Measurements from ENCODE around the gene DTX1. TPM values are rescaled to one million over a fixed set of nuclear protein-coding genes. Genes with fewer than 3 reads are reported as not detected.

DTX1 gene
- total RNA-seq, 4 donors from 2014 or later = 2.4 to 8.6 (median 3.1) TPM

DNA sequence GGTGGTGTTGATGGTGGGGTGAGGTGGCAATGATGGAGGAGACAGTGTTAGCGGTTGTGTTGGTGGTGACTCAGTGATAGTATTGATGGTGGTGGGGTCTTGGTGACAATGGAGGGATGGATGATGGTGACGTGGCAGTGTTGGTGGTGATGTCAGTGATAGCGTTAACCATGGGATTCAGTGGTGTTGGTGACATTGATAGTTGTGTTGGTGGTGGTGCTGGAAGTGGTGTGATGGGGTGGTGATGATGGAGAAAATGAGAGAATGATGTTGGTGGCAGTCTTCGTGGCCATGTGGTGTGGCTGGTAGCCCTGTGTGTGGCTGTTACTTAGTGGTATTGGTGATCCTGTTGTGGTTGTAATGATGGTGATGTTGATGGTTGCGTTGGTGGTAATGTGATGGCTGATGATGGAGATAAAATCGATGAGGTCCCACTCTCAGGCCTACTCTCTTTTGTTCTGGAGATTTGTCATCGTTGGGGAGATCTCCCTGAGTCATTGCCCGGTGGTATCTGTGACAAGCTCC is 2.6 kb downstream of the DTX1 start:
- H3K27ac ChIP-seq = no peak overlapping the region
- H3K36me3 ChIP-seq = no peaks in the 10 kb centered on the region
- TF ChIP-seq CTCF (IDR thresholded peaks at IDR 0.05) (no peak), POLR2A (IDR thresholded peaks at IDR 0.05) (no peak)
- DNase-seq = no peak
- H3K9me3 ChIP-seq = no peaks in the 10 kb centered on the region
- intact Hi-C loops (cut with DNase I; ENCODE audit: low total_unique reads) = no loop called here
- H3K27me3 ChIP-seq = no peaks in the 10 kb centered on the region
- peaks cover 0 to 11% of the 10 kb centered on the region in 2 donors for H3K4me1 ChIP-seq
- H3K4me3 ChIP-seq = no peak overlapping the region

DNA sequence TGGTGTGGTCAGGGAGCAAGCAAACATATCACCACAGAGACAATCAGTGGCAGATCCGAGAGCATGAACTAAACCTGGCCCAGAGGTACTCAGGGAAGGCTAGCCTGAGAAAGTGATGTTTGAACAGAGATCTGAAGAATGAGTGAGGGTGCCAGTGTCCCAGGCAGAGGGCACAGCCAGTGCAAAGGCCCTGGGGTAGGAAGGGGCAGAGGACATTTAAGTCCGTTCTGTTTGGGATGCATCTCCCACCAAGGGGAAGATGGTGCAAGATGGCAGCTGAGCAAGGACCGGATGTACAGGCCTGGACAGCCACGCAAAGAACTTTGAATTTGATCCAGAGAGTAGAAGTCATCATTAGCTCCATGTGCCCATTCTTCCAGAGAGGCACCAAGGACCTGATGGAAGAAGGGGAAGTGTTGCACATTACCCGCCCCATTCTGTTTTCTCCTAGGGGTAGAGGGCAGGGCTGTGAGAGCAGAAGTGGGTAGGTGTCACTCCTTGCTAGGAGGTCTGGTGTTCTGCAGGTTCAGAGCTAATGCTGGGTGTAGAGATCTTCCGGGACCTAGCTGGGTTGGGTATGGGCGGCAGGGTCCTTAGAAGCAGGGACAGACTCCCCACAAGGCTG is 3.9 kb downstream of the DTX1 start:
- intact Hi-C loops (cut with DNase I; ENCODE audit: low total_unique reads) = no loop called here
- no peaks in the 10 kb centered on the region for H3K27me3 ChIP-seq
- H3K9me3 ChIP-seq = no peaks in the 10 kb centered on the region

GRCh38 chr12:113061061-113061694 is 4.6 kb downstream of the DTX1 start:
- H3K4me1 ChIP-seq = peaks cover 0 to 11% of the 10 kb centered on the region in 2 donors
- H3K4me3 ChIP-seq = no peak overlapping the region
- no peaks in the 10 kb centered on the region for H3K9me3 ChIP-seq
- H3K27me3 ChIP-seq = no peaks in the 10 kb centered on the region
- H3K36me3 ChIP-seq = no peaks in the 10 kb centered on the region
- intact Hi-C loops (cut with DNase I; ENCODE audit: low total_unique reads) = no loop called here
- no peak for DNase-seq
- H3K27ac ChIP-seq = no peak overlapping the region
- TF ChIP-seq CTCF (IDR thresholded peaks at IDR 0.05) (no peak), POLR2A (IDR thresholded peaks at IDR 0.05) (no peak)

More for the DNA sequence above, 3.9 kb downstream of the DTX1 start:
- H3K27ac ChIP-seq = no peak overlapping the region
- no peaks in the 10 kb centered on the region for H3K36me3 ChIP-seq
- no peak overlapping the region for H3K4me3 ChIP-seq
- H3K4me1 ChIP-seq = peaks cover 0 to 11% of the 10 kb centered on the region in 2 donors
- TF ChIP-seq CTCF (IDR thresholded peaks at IDR 0.05) (no peak), POLR2A (IDR thresholded peaks at IDR 0.05) (no peak)
- DNase-seq = no peak

- intact Hi-C loops (cut with DNase I; ENCODE audit: low total_unique reads) = no loop called here
- Histone ChIP-seq H3K36me3 (no peaks in the 10 kb centered on the region), H3K27ac (no peak overlapping the region), H3K27me3 (no peaks in the 10 kb centered on the region), H3K4me3 (no peak overlapping the region), H3K4me1 (no peaks in the 10 kb centered on the region), H3K9me3 (no peaks in the 10 kb centered on the region)
- no peak for TF ChIP-seq CTCF (IDR thresholded peaks at IDR 0.05)
- no peak for TF ChIP-seq POLR2A (IDR thresholded peaks at IDR 0.05)
- no peak for DNase-seq
These were observed 6.2 kb downstream of the DTX1 start for GRCh38 chr12:113062502-113063395.

All from uterus (tissue), 4 donors.